Hepatocyte (in vitro differentiated cells): ENCODE data around the gene OSBPL6. TPM values are rescaled to one million over a fixed set of nuclear protein-coding genes. Genes with fewer than 3 reads are reported as not detected.
A peak's percentile ranks its signal among the peaks of the same experiment; 100 is the strongest.

Experiments
- DNase-seq: peaks from one replicate; pipeline ENCODE4 v3.0.0-alpha.2; 2016; ENCODE audit warnings: low spot score
- H2AFZ ChIP-seq: fragments of 200-600 bp; sonication (generic); 2 replicates; pipeline ENCODE4 v1.6.0; 2016; ENCODE audit warnings: antibody characterized with exemption, mild to moderate bottlenecking
- H3K27ac ChIP-seq: fragments of 200-600 bp; sonication (generic); 2 replicates; pipeline ENCODE4 v1.5.1; 2016; ENCODE audit warnings: mild to moderate bottlenecking
- H3K27me3 ChIP-seq: fragments of 200-600 bp; sonication (generic); 2 replicates; pipeline ENCODE4 v1.6.1; 2016
- H3K36me3 ChIP-seq: fragments of 200-600 bp; sonication (generic); replicated peaks from 2 replicates; pipeline ENCODE4 v1.5.1; 2016; ENCODE audit warnings: low read depth; ENCODE audit not compliant: insufficient read depth
- H3K4me1 ChIP-seq: fragments of 200-600 bp; sonication (generic); 2 replicates; pipeline ENCODE4 v1.5.1; 2016; ENCODE audit warnings: mild to moderate bottlenecking, moderate library complexity; ENCODE audit not compliant: insufficient read depth
- H3K4me2 ChIP-seq: fragments of 200-600 bp; sonication (generic); 2 replicates; pipeline ENCODE4 v1.6.0; 2016
- H3K4me3 ChIP-seq: fragments of 200-600 bp; sonication (generic); 2 replicates; pipeline ENCODE4 v1.5.1; 2016; ENCODE audit warnings: mild to moderate bottlenecking
- H3K79me2 ChIP-seq: fragments of 200-600 bp; sonication (generic); 2 replicates; pipeline ENCODE4 v1.6.0; 2017; ENCODE audit warnings: mild to moderate bottlenecking
- H3K9me2 ChIP-seq: fragments of 200-600 bp; sonication (generic); replicated peaks from 2 replicates; pipeline ENCODE4 v1.6.0; 2017; ENCODE audit warnings: mild to moderate bottlenecking; ENCODE audit not compliant: insufficient read depth
- H3K9me3 ChIP-seq: fragments of 200-600 bp; sonication (generic); 2 replicates; pipeline ENCODE4 v1.5.1; 2016; ENCODE audit warnings: low read depth, mild to moderate bottlenecking
- H4K20me1 ChIP-seq: fragments of 200-600 bp; sonication (generic); 2 replicates; pipeline ENCODE4 v1.6.0; 2016; ENCODE audit warnings: mild to moderate bottlenecking; ENCODE audit not compliant: insufficient read depth, poor library complexity, severe bottlenecking
- CTCF ChIP-seq: fragments of 200-600 bp; sonication (generic); IDR thresholded peaks from 2 replicates; pipeline ENCODE4 v1.5.1; 2016; ENCODE audit warnings: antibody characterized with exemption, mild to moderate bottlenecking; ENCODE audit not compliant: poor library complexity
- EZH2 ChIP-seq: fragments of 200-600 bp; sonication (generic); IDR thresholded peaks from 2 replicates; pipeline ENCODE4 v1.6.1; 2016; ENCODE audit warnings: antibody characterized with exemption, mild to moderate bottlenecking, borderline replicate concordance
- EZH2phosphoT487 ChIP-seq: fragments of 200-600 bp; sonication (generic); IDR thresholded peaks from one replicate; pipeline ENCODE4 v1.6.1; 2018; ENCODE audit warnings: antibody characterized with exemption, mild to moderate bottlenecking, low read depth, moderate library complexity; ENCODE audit not compliant: unreplicated experiment, severe bottlenecking
- WGBS: methylation state at CpG from one replicate; pipeline ENCODE4 v1.1.6; 2016; ENCODE audit warnings: low lambda C conversion rate; ENCODE audit errors: missing lambda C conversion rate; 5-methylcytosine and 5-hydroxymethylcytosine counted together
- polyA plus RNA-seq: library from polyadenylated mRNA; unstranded; fragments of >200 nt; fragmentation: Nextera tagmentation; extraction: Ambion mirVana; gene quantifications from 2 replicates; pipeline ENCODE4 v1.2.1, GENCODE V29; 2016
- total RNA-seq: library from RNA; depleted of rRNA; stranded (reverse); fragments of >200 nt; gene quantifications from 2 replicates; pipeline ENCODE4 v1.2.3, GENCODE V29; 2014

Gene OSBPL6
- total and polyA plus RNA-seq, 2 experiments from 2014 or later = 2.5 to 3.0 TPM

- no peak for TF ChIP-seq EZH2
- no peak for TF ChIP-seq CTCF
- no peak for TF ChIP-seq EZH2phosphoT487
- no peak for DNase-seq
- Histone ChIP-seq H2AFZ (no peak overlapping the region), H3K4me2 (no peak overlapping the region), H3K4me1 (no peaks in the 10 kb centered on the region), H3K4me3 (no peak overlapping the region), H3K27me3 (no peaks in the 10 kb centered on the region), H3K27ac (peak overlapping the region; percentile 14), H3K9me3 (no peaks in the 10 kb centered on the region), H4K20me1 (no peaks in the 10 kb centered on the region), H3K9me2 (no peaks in the 10 kb centered on the region), H3K79me2 (no peaks in the 10 kb centered on the region), H3K36me3 (no peaks in the 10 kb centered on the region)
- 47% methylated on average over 3 of the region's 3 CpGs for WGBS
Measured at GRCh38 chr2:178287652-178288344, 93.5 kb downstream of the OSBPL6 start.

- Histone ChIP-seq H3K4me3 (no peak overlapping the region), H3K36me3 (no peaks in the 10 kb centered on the region), H3K27me3 (no peaks in the 10 kb centered on the region), H3K27ac (no peak overlapping the region), H2AFZ (no peak overlapping the region), H3K9me2 (no peaks in the 10 kb centered on the region), H3K9me3 (no peaks in the 10 kb centered on the region), H3K4me1 (no peaks in the 10 kb centered on the region), H3K79me2 (no peaks in the 10 kb centered on the region), H3K4me2 (no peak overlapping the region), H4K20me1 (no peaks in the 10 kb centered on the region)
- no peak for TF ChIP-seq CTCF
- no peak for TF ChIP-seq EZH2
- no peak for TF ChIP-seq EZH2phosphoT487
- DNase-seq = no peak
Measured at GRCh38 chr2:178291703-178292102, 97.4 kb downstream of the OSBPL6 start.

- H3K36me3 ChIP-seq = no peaks in the 10 kb centered on the region
- no peak overlapping the region for H3K27ac ChIP-seq
- no peaks in the 10 kb centered on the region for H3K4me1 ChIP-seq
- no peak overlapping the region for H3K4me3 ChIP-seq
- H2AFZ ChIP-seq = no peak overlapping the region
- no peaks in the 10 kb centered on the region for H3K9me2 ChIP-seq
- no peaks in the 10 kb centered on the region for H4K20me1 ChIP-seq
- no peaks in the 10 kb centered on the region for H3K9me3 ChIP-seq
- WGBS = 60% methylated on average over 1 of the region's 1 CpG
- no peak for DNase-seq
- TF ChIP-seq CTCF (no peak), EZH2phosphoT487 (no peak), EZH2 (no peak)
- H3K79me2 ChIP-seq = no peaks in the 10 kb centered on the region
- no peaks in the 10 kb centered on the region for H3K27me3 ChIP-seq
- H3K4me2 ChIP-seq = no peak overlapping the region
Measured at GRCh38 chr2:178292586-178292985, 98.3 kb downstream of the OSBPL6 start.
